Sigmoid colon (tissue), 7 donors: Measurements from ENCODE around the gene UTS2B. TPM values are rescaled to one million over a fixed set of nuclear protein-coding genes. Genes with fewer than 3 reads are reported as not detected.

Source experiments
- DNase-seq: peaks from one replicate; pipeline ENCODE4 v3.0.0-alpha.2; 2019
- H3K27ac ChIP-seq, 4 donors: fragments of 200-600 bp; sonication (generic); one replicate each; pipeline ENCODE4 v1.5.1; 2016 to 2019; ENCODE audit warnings: mild to moderate bottlenecking in 1 of 4
- H3K27me3 ChIP-seq, 3 donors: fragments of 200-600 bp; sonication (generic); one replicate each; pipeline ENCODE4 v1.5.1; 2019; ENCODE audit warnings: mild to moderate bottlenecking in 1 of 3
- H3K36me3 ChIP-seq, 4 donors: fragments of 200-600 bp; sonication (generic); one replicate each; pipeline ENCODE4 v1.5.1; 2016 to 2019
- H3K4me1 ChIP-seq, 4 donors: fragments of 200-600 bp; sonication (generic); one replicate each; pipeline ENCODE4 v1.5.1; 2017 to 2019
- H3K4me3 ChIP-seq, 4 donors: fragments of 200-600 bp; sonication (generic); one replicate each; pipeline ENCODE4 v1.5.1; 2017 to 2019; ENCODE audit warnings: mild to moderate bottlenecking in 2 of 4, moderate library complexity in 1 of 4
- H3K9me3 ChIP-seq, 4 donors: fragments of 200-600 bp in 3 of 4; sonication (generic) in 3 of 4; one replicate each; pipeline versions ENCODE4 v1.5.1 to v1.6.1; 2013 to 2019
- CTCF ChIP-seq, 4 experiments: fragments of 450-650 bp in 3 of 4; fragments of 200-600 bp in 1 of 4; IDR thresholded peaks; one replicate each; pipeline ENCODE4 v1.5.1; 2016 to 2019; ENCODE audit warnings: antibody characterized with exemption in 4 of 4, mild to moderate bottlenecking in 3 of 4, moderate library complexity in 2 of 4
- EP300 ChIP-seq, 4 donors: sonication (generic); formaldehyde crosslinking; IDR thresholded peaks; one replicate each; pipeline ENCODE4 v1.6.1; 2017; ENCODE audit warnings: antibody characterized with exemption in 4 of 4
- POLR2A ChIP-seq, 2 donors: fragments of 450-650 bp; IDR thresholded peaks; one replicate each; pipeline ENCODE4 v1.6.1; 2016; ENCODE audit warnings: antibody characterized with exemption in 2 of 2, mild to moderate bottlenecking in 2 of 2, moderate library complexity in 2 of 2
- POLR2AphosphoS5 ChIP-seq, 4 donors: sonication (generic); formaldehyde crosslinking; IDR thresholded peaks; one replicate each; pipeline ENCODE4 v1.6.1; 2017; ENCODE audit warnings: antibody characterized with exemption in 4 of 4
- WGBS, 2 donors: extraction: QIAGEN DNeasy Blood & Tissue Kit; methylation state at CpG; one replicate each; pipeline ENCODE4 v1.1.7; 2013; 5-methylcytosine and 5-hydroxymethylcytosine counted together
- intact Hi-C: fragments of 100-400 bp; cut with DNase I; formaldehyde crosslinking; loops from one replicate; pipeline ENCODE4 v1.15.1; 2023
- polyA plus RNA-seq, 3 donors: library from polyadenylated mRNA; stranded (reverse); fragments of 200-250 nt; gene quantifications; one replicate each; pipeline ENCODE4 v1.2.3, GENCODE V29; 2013
- total RNA-seq, 4 donors: library from RNA; depleted of rRNA; stranded (reverse); fragments of >200 nt; gene quantifications; one replicate each; pipeline ENCODE4 v1.1.0, GENCODE V29; 2016
- donor health status: healthy with polysubstance abuse.
- donor health status: Bipolar disorder and iron deficiency.
- donor health status: healthy.

The UTS2B gene
- total and polyA plus RNA-seq, 7 donors: 0.17 to 0.71 (median 0.28) TPM; not detected in 4

- DNase-seq: no peak
- no peaks in the 10 kb centered on the region for H3K27me3 ChIP-seq
- no peaks in the 10 kb centered on the region for H3K9me3 ChIP-seq
- TF ChIP-seq EP300 (IDR thresholded peaks at IDR 0.05) (no peak), CTCF (IDR thresholded peaks at IDR 0.05) (no peak), POLR2A (IDR thresholded peaks at IDR 0.05) (no peak), POLR2AphosphoS5 (IDR thresholded peaks at IDR 0.05) (no peak)
- intact Hi-C loops: no loop called here
- H3K27ac ChIP-seq: peak overlapping the region in 2 of 4 donors; percentile 70 to 77
- peaks cover under 1 to 69% (median 62%) of the 10 kb centered on the region in 4 donors for H3K4me1 ChIP-seq
- WGBS, 2 donors: 86 to 94% methylated on average over 4 of the region's 4 CpGs
- no peak overlapping the region for H3K4me3 ChIP-seq
- H3K36me3 ChIP-seq: peaks cover 0 to 25% (median 0%) of the 10 kb centered on the region in 4 donors
Measured at GRCh38 chr3:191355406-191355805, 25.1 kb upstream of the UTS2B start.

- H3K27ac ChIP-seq: peak overlapping the region in 3 of 4 donors; percentile 25 to 42 (median 39)
- WGBS, 2 donors: 18 to 63% methylated on average over 7 of the region's 7 CpGs
- intact Hi-C loops: no loop called here
- H3K4me1 ChIP-seq: peaks cover 2 to 90% (median 73%) of the 10 kb centered on the region in 4 donors
- peaks cover 0 to 4% (median 0%) of the 10 kb centered on the region in 4 donors for H3K36me3 ChIP-seq
- DNase-seq: no peak
- TF ChIP-seq CTCF (IDR thresholded peaks at IDR 0.05): no peak
- TF ChIP-seq EP300 (IDR thresholded peaks at IDR 0.05): no peak
- no peak for TF ChIP-seq POLR2A (IDR thresholded peaks at IDR 0.05)
- TF ChIP-seq POLR2AphosphoS5 (IDR thresholded peaks at IDR 0.05): no peak
- no peak overlapping the region for H3K4me3 ChIP-seq
- no peaks in the 10 kb centered on the region for H3K9me3 ChIP-seq
- H3K27me3 ChIP-seq: no peaks in the 10 kb centered on the region
Measured at GRCh38 chr3:191353022-191353777, 22.9 kb upstream of the UTS2B start.

- no peak for DNase-seq
- Histone ChIP-seq H3K27me3 (no peaks in the 10 kb centered on the region), H3K4me1 (peaks cover 2 to 98% (median 76%) of the 10 kb centered on the region in 4 donors), H3K9me3 (no peaks in the 10 kb centered on the region), H3K27ac (peak overlapping the region in 2 of 4 donors; percentile 39 to 42), H3K4me3 (no peak overlapping the region), H3K36me3 (no peaks in the 10 kb centered on the region)
- intact Hi-C loops: no loop called here
- TF ChIP-seq CTCF (IDR thresholded peaks at IDR 0.05): no peak
- no peak for TF ChIP-seq POLR2A (IDR thresholded peaks at IDR 0.05)
- no peak for TF ChIP-seq POLR2AphosphoS5 (IDR thresholded peaks at IDR 0.05)
- TF ChIP-seq EP300 (IDR thresholded peaks at IDR 0.05): no peak
- WGBS, 2 donors: 69 to 86% methylated on average over 1 of the region's 1 CpG
Measured at GRCh38 chr3:191352014-191352413, 21.7 kb upstream of the UTS2B start.

GRCh38 chr3:191350396-191351090 lies 20.2 kb upstream of the UTS2B start:
- peak in 1 of 4 donors; percentile 24 for TF ChIP-seq POLR2AphosphoS5 (IDR thresholded peaks at IDR 0.05)
- no peak for TF ChIP-seq POLR2A (IDR thresholded peaks at IDR 0.05)
- no peak for DNase-seq
- Histone ChIP-seq H3K36me3 (no peaks in the 10 kb centered on the region), H3K9me3 (no peaks in the 10 kb centered on the region), H3K4me1 (peaks cover 2 to 98% (median 72%) of the 10 kb centered on the region in 4 donors), H3K27ac (peak overlapping the region; percentile 29 to 65 (median 52)), H3K4me3 (peak overlapping the region in 1 of 4 donors; percentile 1), H3K27me3 (no peaks in the 10 kb centered on the region)
- 75 to 77% methylated on average over 5 of the region's 5 CpGs for WGBS, 2 donors
- intact Hi-C loops: no loop called here

- WGBS, 2 donors: 93 to 94% methylated on average over 1 of the region's 1 CpG
- Histone ChIP-seq H3K36me3 (no peaks in the 10 kb centered on the region), H3K4me3 (no peak overlapping the region), H3K4me1 (peaks cover 2 to 95% (median 76%) of the 10 kb centered on the region in 4 donors), H3K27me3 (no peaks in the 10 kb centered on the region), H3K9me3 (no peaks in the 10 kb centered on the region), H3K27ac (no peak overlapping the region)
- intact Hi-C loops: no loop called here
- no peak for DNase-seq
- no peak for TF ChIP-seq POLR2AphosphoS5 (IDR thresholded peaks at IDR 0.05)
- TF ChIP-seq POLR2A (IDR thresholded peaks at IDR 0.05): no peak
- no peak for TF ChIP-seq EP300 (IDR thresholded peaks at IDR 0.05)
- TF ChIP-seq CTCF (IDR thresholded peaks at IDR 0.05): no peak
Measured at GRCh38 chr3:191348098-191348497, 17.8 kb upstream of the UTS2B start.
